Upper lobe of left lung (tissue), 6 donors: ENCODE results near the gene SULT2B1. TPM values are rescaled to one million over a fixed set of nuclear protein-coding genes. Genes with fewer than 3 reads are reported as not detected.
"Not testable (repeated sequence)": the region's sequence is repeated elsewhere in the genome, so short reads cannot be mapped to it uniquely, and the experiment has no call there.

Experiments used
- ATAC-seq, 2 donors: fragments of 200-7000 bp; cut with Tn5 transposase; one replicate each; pipeline ENCODE4 v1.9.1; 2022; ENCODE audit warnings: mild to moderate bottlenecking in 2 of 2, moderate library complexity in 2 of 2; ENCODE audit not compliant: low FRiP score in 2 of 2
- DNase-seq, 2 donors: peaks; one replicate each; pipeline ENCODE4 v3.0.0-alpha.2; 2019 to 2020
- H3K27ac ChIP-seq, 4 donors: fragments of 200-600 bp; sonication (generic); one replicate each; pipeline ENCODE4 v1.5.1; 2016 to 2019
- H3K27me3 ChIP-seq, 4 donors: fragments of 200-600 bp; sonication (generic); one replicate each; pipeline ENCODE4 v1.5.1; 2017 to 2019
- H3K36me3 ChIP-seq, 4 donors: fragments of 200-600 bp; sonication (generic); one replicate each; pipeline ENCODE4 v1.5.1; 2016 to 2019
- H3K4me1 ChIP-seq, 4 donors: fragments of 200-600 bp; sonication (generic); one replicate each; pipeline ENCODE4 v1.5.1; 2018 to 2019
- H3K4me3 ChIP-seq, 4 donors: fragments of 200-600 bp; sonication (generic); one replicate each; pipeline ENCODE4 v1.5.1; 2017 to 2019; ENCODE audit warnings: mild to moderate bottlenecking in 2 of 4, moderate library complexity in 1 of 4
- H3K9me3 ChIP-seq, 4 donors: fragments of 200-600 bp; sonication (generic); one replicate each; pipeline ENCODE4 v1.5.1; 2018 to 2019
- CTCF ChIP-seq, 6 experiments: fragments of 450-650 bp in 4 of 6; fragments of 200-600 bp in 2 of 6; sonication (generic) in 2 of 6; IDR thresholded peaks; one replicate each; pipeline ENCODE4 v1.5.1; 2016 to 2019; ENCODE audit warnings: antibody characterized with exemption in 6 of 6
- EP300 ChIP-seq, 4 donors: sonication (generic); formaldehyde crosslinking; IDR thresholded peaks; one replicate each; pipeline ENCODE4 v1.5.1; 2017; ENCODE audit warnings: antibody characterized with exemption in 4 of 4, control low read depth in 2 of 4
- POLR2A ChIP-seq, 4 donors: fragments of 450-650 bp; IDR thresholded peaks; one replicate each; pipeline ENCODE4 v1.5.1; 2016 to 2017; ENCODE audit warnings: antibody characterized with exemption in 4 of 4, mild to moderate bottlenecking in 2 of 4
- POLR2AphosphoS5 ChIP-seq, 2 donors: sonication (generic); formaldehyde crosslinking; IDR thresholded peaks; one replicate each; pipeline ENCODE4 v1.5.1; 2017; ENCODE audit warnings: antibody characterized with exemption in 2 of 2
- WGBS, 2 donors: methylation state at CpG; one replicate each; pipeline ENCODE4 v1.1.5; 2017 to 2018; 5-methylcytosine and 5-hydroxymethylcytosine counted together
- total RNA-seq, 6 donors: library from RNA; depleted of rRNA in 4 of 6; stranded (reverse); fragments of >200 nt in 4 of 6; gene quantifications; one replicate each; pipeline versions ENCODE4 v1.1.0 to v1.2.1, GENCODE V29; 2016 to 2021
- donor health status: DM: no; HTN: no; CAD: no; lungs with moderate emphysema.
- donor health status: DM: no; HTN: yes; CAD: no; lungs with severe emphysema.

The SULT2B1 gene
- total RNA-seq, 6 donors from 2014 or later, result 10.5 to 19.6 (median 15.2) TPM

GRCh38 chr19:48573163-48573505 is 21.2 kb downstream of the SULT2B1 start:
- H3K4me1 ChIP-seq, result peaks cover 1 to 17% (median 5%) of the 10 kb centered on the region in 4 donors
- TF ChIP-seq EP300 (IDR thresholded peaks at IDR 0.05) (no peak), POLR2AphosphoS5 (IDR thresholded peaks at IDR 0.05) (no peak), POLR2A (IDR thresholded peaks at IDR 0.05) (no peak), CTCF (IDR thresholded peaks at IDR 0.05) (no peak)
- ATAC-seq, result no peak
- no peaks in the 10 kb centered on the region for H3K36me3 ChIP-seq
- peak overlapping the region in 3 of 4 donors; percentile 16 to 57 (median 39) for H3K27ac ChIP-seq
- DNase-seq, result no peak
- no peak overlapping the region for H3K4me3 ChIP-seq
- H3K27me3 ChIP-seq, result no peaks in the 10 kb centered on the region
- no peaks in the 10 kb centered on the region for H3K9me3 ChIP-seq
- WGBS, 2 donors, result 89 to 91% methylated on average over 12 of the region's 12 CpGs

GRCh38 chr19:48575931-48576622 is 24.1 kb downstream of the SULT2B1 start:
- DNase-seq, result peak in 1 of 2 donors; percentile 69
- Histone ChIP-seq H3K27me3 (no peaks in the 10 kb centered on the region), H3K27ac (no peak overlapping the region), H3K9me3 (no peaks in the 10 kb centered on the region), H3K4me1 (peaks cover 0 to 10% (median 0%) of the 10 kb centered on the region in 4 donors), H3K36me3 (no peaks in the 10 kb centered on the region), H3K4me3 (no peak overlapping the region)
- WGBS, 2 donors, result 76 to 82% methylated on average over 22 to 23 of the region's 23 CpGs
- ATAC-seq, result no peak
- TF ChIP-seq POLR2A (IDR thresholded peaks at IDR 0.05) (no peak), CTCF (IDR thresholded peaks at IDR 0.05) (no peak), EP300 (IDR thresholded peaks at IDR 0.05) (no peak), POLR2AphosphoS5 (IDR thresholded peaks at IDR 0.05) (no peak)

GRCh38 chr19:48577908-48578307 is 25.9 kb downstream of the SULT2B1 start:
- not testable (repeated sequence) for H3K27me3 ChIP-seq, ATAC-seq, H3K9me3 ChIP-seq, H3K4me3 ChIP-seq, H3K4me1 ChIP-seq, DNase-seq, H3K27ac ChIP-seq, H3K36me3 ChIP-seq
- 93 to 95% methylated on average over 7 of the region's 7 CpGs for WGBS, 2 donors

GRCh38 chr19:48578891-48579290 is 26.9 kb downstream of the SULT2B1 start:
- DNase-seq (no peak), ATAC-seq (no peak)
- no peak for TF ChIP-seq EP300 (IDR thresholded peaks at IDR 0.05)
- no peak for TF ChIP-seq CTCF (IDR thresholded peaks at IDR 0.05)
- TF ChIP-seq POLR2A (IDR thresholded peaks at IDR 0.05), result no peak
- TF ChIP-seq POLR2AphosphoS5 (IDR thresholded peaks at IDR 0.05), result no peak
- Histone ChIP-seq H3K9me3 (no peaks in the 10 kb centered on the region), H3K36me3 (no peaks in the 10 kb centered on the region), H3K27me3 (no peaks in the 10 kb centered on the region), H3K27ac (no peak overlapping the region), H3K4me3 (no peak overlapping the region), H3K4me1 (peaks cover 3 to 12% (median 4%) of the 10 kb centered on the region in 4 donors)
- WGBS, 2 donors, result 36 to 46% methylated on average over 3 of the region's 3 CpGs

GRCh38 chr19:48582168-48582567 is 30.2 kb downstream of the SULT2B1 start:
- DNase-seq, result no peak

More at GRCh38 chr19:48582168-48582567, 30.2 kb downstream of the SULT2B1 start:
- TF ChIP-seq EP300 (IDR thresholded peaks at IDR 0.05) (no peak), POLR2A (IDR thresholded peaks at IDR 0.05) (no peak), POLR2AphosphoS5 (IDR thresholded peaks at IDR 0.05) (no peak), CTCF (IDR thresholded peaks at IDR 0.05) (no peak)
- WGBS, 2 donors, result 50 to 55% methylated on average over 2 of the region's 2 CpGs
- ATAC-seq, result no peak
- Histone ChIP-seq H3K9me3 (no peaks in the 10 kb centered on the region), H3K4me1 (peaks cover 6 to 9% (median 7%) of the 10 kb centered on the region in 4 donors), H3K27me3 (no peaks in the 10 kb centered on the region), H3K36me3 (no peaks in the 10 kb centered on the region), H3K4me3 (no peak overlapping the region), H3K27ac (no peak overlapping the region)
